ENCODE results near the gene RALGAPA2. TPM values are rescaled to one million over a fixed set of nuclear protein-coding genes. Genes with fewer than 3 reads are reported as not detected.

Gene RALGAPA2
- total and polyA plus RNA-seq, 2 experiments from 2014 or later = 13.1 to 43.4 TPM

GRCh38 chr20:20573797-20574196 is 138.6 kb downstream of the RALGAPA2 start (continued):
- no peak for TF ChIP-seq ZNF114 (CRISPR knock-in tag; IDR thresholded peaks at IDR 0.05)
- TF ChIP-seq EZH2phosphoT487 (IDR thresholded peaks at IDR 0.05; ENCODE audit: unreplicated experiment) = no peak
- TF ChIP-seq REST (IDR thresholded peaks at IDR 0.05; ENCODE audit: unreplicated experiment) = no peak
- TF ChIP-seq STAT1 (IDR thresholded peaks at IDR 0.05; ENCODE audit: unreplicated experiment) = no peak
- no peak for TF ChIP-seq POLR2AphosphoS5 (IDR thresholded peaks at IDR 0.05; ENCODE audit: low read depth)
- TF ChIP-seq CREB1 (CRISPR knock-in tag; IDR thresholded peaks at IDR 0.05; ENCODE audit: low read depth) = no peak
- no peak for TF ChIP-seq JUNB (IDR thresholded peaks at IDR 0.05; ENCODE audit: unreplicated experiment)
- no peak for TF ChIP-seq ZNF331 (CRISPR knock-in tag; IDR thresholded peaks at IDR 0.05; ENCODE audit: low read depth)

DNA sequence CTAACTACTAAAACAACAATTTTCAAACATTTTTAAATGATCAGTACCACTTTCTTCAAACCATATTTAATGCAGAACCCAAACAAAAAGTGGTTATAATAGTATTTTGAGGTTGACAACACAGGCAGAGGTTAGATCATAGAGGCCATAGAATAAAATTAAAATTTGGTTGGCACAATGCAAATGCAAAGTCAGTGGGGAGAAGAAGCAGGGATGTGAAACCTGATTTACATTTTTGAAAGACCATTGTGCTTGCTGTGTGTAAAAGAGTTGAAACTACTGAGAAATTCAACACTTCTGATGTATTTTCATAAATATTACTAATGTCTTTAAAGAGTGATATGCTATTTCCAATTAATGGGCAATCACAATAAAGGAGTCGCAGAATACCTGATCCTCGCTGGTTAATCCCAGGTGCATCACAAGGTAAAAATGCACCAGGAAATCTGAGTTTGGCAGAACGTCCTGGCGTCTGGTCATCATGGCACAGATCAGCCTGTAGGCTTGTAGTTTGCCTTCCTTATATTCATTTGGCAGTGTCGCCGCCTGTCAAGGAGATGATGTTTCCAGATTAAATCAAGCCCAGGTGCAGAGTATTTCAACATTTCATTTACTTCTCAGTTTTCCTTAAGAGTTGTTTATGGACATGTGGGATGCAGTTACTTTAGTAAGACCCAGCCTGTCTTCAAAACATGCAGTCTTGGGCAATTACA is 141.2 kb downstream of the RALGAPA2 start:
- Mint-ChIP-seq H3K9me3 (no peaks in the 10 kb centered on the region), H3K27me3 (ENCODE audit: insufficient read depth, low read depth, poor library complexity) (peaks cover 2% of the 10 kb centered on the region), H3K4me3 (no peak overlapping the region), H3K27ac (no peak overlapping the region), H3K4me1 (peaks cover 9% of the 10 kb centered on the region), H3K36me3 (ENCODE audit: low read depth) (no peaks in the 10 kb centered on the region; the same call in 1 of the 3 replicates)
- H3K36me3 ChIP-seq (ENCODE audit: insufficient read depth) = no peaks in the 10 kb centered on the region
- no peak overlapping the region for H3K4me3 ChIP-seq
- no peaks in the 10 kb centered on the region for H3K79me2 ChIP-seq (replicated peaks; ENCODE audit: insufficient read depth)
- no peak overlapping the region for H3K4me2 ChIP-seq
- H3F3A ChIP-seq (replicated peaks; ENCODE audit: low read depth) = no peaks in the 10 kb centered on the region
- H3K4me1 ChIP-seq (ENCODE audit: insufficient read depth) = peaks cover 4% of the 10 kb centered on the region; the same call in 1 of the 2 replicates
- ATAC-seq = no peak
- H3K27me3 ChIP-seq (ENCODE audit: insufficient read depth) = no peaks in the 10 kb centered on the region
- H2AFZ ChIP-seq = no peak overlapping the region
- DNase-seq (ENCODE audit: low spot score) = no peak
- H4K20me1 ChIP-seq (replicated peaks; ENCODE audit: insufficient read depth) = no peaks in the 10 kb centered on the region; the same call in 1 of the 2 replicates
- H3K27ac ChIP-seq (ENCODE audit: low read depth) = no peak overlapping the region
- no peaks in the 10 kb centered on the region for H3K9me2 ChIP-seq (ENCODE audit: insufficient read depth)
- TF ChIP-seq ZNF114 (CRISPR knock-in tag; IDR thresholded peaks at IDR 0.05) (no peak), CREB1 (CRISPR knock-in tag; IDR thresholded peaks at IDR 0.05; ENCODE audit: low read depth) (no peak), EZH2phosphoT487 (IDR thresholded peaks at IDR 0.05; ENCODE audit: unreplicated experiment) (no peak), JUNB (IDR thresholded peaks at IDR 0.05; ENCODE audit: unreplicated experiment) (no peak), REST (IDR thresholded peaks at IDR 0.05; ENCODE audit: unreplicated experiment) (no peak), STAT1 (IDR thresholded peaks at IDR 0.05; ENCODE audit: unreplicated experiment) (no peak), ETS1 (IDR thresholded peaks at IDR 0.05) (no peak)
- TF ChIP-seq, protein P1, sequence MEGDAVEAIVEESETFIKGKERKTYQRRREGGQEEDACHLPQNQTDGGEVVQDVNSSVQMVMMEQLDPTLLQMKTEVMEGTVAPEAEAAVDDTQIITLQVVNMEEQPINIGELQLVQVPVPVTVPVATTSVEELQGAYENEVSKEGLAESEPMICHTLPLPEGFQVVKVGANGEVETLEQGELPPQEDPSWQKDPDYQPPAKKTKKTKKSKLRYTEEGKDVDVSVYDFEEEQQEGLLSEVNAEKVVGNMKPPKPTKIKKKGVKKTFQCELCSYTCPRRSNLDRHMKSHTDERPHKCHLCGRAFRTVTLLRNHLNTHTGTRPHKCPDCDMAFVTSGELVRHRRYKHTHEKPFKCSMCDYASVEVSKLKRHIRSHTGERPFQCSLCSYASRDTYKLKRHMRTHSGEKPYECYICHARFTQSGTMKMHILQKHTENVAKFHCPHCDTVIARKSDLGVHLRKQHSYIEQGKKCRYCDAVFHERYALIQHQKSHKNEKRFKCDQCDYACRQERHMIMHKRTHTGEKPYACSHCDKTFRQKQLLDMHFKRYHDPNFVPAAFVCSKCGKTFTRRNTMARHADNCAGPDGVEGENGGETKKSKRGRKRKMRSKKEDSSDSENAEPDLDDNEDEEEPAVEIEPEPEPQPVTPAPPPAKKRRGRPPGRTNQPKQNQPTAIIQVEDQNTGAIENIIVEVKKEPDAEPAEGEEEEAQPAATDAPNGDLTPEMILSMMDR (conservative IDR thresholded peaks at IDR 0.05; ENCODE audit: low read depth in 2 of 2) = no peak
